Measurements from ENCODE around the gene NUDT3.
"Not testable (repeated sequence)": the region's sequence is repeated elsewhere in the genome, so short reads cannot be mapped to it uniquely, and the experiment has no call there.

The NUDT3 gene

DNA sequence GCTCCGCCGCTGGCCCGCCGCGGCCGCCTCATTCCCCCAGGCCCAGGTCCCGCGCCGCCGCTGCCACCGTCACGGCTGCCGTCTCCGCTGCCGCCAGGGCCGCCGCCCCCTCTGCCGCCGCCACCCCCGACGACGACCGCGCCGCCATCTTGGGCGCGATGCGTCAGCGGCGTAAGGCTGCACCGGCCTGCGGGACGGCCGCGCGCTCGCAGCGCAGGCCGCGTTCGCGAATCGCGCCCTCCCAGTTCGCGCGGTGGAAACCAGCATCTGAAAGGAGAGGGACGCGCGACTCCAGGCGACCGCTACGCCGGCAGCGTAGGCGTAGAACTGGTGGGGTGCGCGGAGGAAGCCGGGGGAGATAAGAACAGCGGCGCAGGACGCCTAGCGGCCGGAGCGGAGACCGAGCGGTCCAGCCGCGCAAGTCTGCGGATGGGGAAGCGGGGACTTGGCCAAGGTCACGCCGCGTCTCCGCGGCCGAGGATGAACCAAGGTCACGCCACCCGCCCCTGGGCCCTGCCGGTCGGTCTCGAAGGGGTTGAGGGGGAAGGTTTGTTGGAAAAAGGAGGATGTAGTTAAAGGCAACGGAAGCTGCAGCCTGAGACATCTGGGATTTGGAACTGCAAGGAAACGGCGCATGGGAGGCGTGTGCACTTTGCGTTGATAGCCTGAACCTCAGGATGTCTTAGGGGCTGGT is at the start of gene NUDT3:
TSS of gene NUDT3 (minus strand) at position 173 of the 694 bp plus-strand sequence. CDS start 307 bp downstream, outside the sequence.
- DNase-seq (ENCODE audit: low read depth) = peak; percentile 86

DNA sequence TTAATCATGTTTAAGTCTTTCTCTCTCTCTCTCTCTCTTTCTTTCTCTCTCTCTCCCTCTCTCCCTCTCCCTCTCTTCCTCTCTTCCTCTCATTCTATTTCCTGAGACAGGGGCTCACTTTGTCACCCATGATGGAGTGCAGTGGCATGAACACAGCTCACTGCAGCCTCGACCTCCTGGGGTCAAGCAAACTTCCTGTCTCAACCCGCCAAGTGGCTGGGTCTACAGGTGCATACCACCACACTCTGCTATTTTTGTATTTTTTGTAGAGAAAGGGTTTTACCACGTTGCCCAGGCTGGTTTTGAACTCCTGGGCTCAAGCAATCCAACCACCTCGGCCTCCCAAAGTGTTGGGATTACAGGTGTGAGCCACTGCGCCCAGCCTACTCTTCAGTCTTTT is 49.1 kb upstream of the NUDT3 start:
- no peak for DNase-seq (ENCODE audit: low read depth)

DNA sequence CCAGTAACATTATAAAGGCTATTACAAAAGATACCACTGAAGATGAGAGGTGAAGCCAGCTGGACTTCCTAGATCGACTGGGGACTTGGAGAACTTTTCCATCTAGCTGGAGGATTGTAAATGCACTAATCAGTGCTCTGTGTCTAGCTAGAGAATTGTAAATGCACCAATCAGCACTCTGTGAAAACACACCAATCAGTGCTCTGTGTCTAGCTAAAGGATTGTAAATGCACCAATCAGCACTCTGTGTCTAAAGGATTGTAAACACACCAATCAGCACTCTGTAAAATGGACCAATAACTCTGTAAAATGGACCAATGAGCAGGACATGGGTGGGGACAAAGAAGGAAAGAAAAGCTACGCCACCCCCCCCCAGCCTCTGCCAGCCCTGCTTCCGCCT is 47.0 kb upstream of the NUDT3 start:
- DNase-seq (ENCODE audit: low read depth) = no peak

DNA sequence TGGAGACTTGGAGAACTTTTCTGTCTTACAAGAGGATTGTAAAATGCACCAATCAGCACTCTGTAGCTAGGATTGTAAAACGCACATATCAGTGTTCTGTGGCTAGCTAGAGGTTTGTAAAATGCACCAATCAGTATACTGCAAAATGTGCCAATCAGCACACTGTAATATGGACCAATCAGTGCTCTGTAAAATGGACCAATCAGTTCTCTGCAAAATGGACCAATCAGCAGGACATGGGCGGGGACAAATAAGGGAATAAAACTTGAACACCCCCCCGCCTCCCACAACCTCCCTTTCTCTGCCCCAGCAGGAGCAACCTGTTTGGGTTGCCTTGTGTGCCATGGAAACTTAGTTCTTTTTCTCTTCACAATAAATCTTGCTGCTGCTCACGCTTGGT is 46.2 kb upstream of the NUDT3 start:
- DNase-seq (ENCODE audit: low read depth) = no peak

DNA sequence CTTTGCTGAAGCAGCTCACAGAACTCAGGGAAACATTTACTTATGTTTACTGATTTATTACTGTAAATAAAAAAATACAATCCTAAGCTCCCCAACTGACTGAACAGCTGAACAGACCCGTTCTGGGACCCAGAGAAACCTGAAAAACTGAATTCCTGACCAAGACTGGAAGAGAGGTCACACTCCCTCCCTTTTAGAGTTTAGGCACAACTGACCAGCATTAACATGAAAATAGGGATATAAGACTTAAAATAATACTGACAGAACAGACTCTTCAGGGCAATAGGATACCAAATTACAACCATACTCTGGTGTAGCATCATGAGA is 45.1 kb upstream of the NUDT3 start:
- no peak for DNase-seq (ENCODE audit: low read depth)

DNA sequence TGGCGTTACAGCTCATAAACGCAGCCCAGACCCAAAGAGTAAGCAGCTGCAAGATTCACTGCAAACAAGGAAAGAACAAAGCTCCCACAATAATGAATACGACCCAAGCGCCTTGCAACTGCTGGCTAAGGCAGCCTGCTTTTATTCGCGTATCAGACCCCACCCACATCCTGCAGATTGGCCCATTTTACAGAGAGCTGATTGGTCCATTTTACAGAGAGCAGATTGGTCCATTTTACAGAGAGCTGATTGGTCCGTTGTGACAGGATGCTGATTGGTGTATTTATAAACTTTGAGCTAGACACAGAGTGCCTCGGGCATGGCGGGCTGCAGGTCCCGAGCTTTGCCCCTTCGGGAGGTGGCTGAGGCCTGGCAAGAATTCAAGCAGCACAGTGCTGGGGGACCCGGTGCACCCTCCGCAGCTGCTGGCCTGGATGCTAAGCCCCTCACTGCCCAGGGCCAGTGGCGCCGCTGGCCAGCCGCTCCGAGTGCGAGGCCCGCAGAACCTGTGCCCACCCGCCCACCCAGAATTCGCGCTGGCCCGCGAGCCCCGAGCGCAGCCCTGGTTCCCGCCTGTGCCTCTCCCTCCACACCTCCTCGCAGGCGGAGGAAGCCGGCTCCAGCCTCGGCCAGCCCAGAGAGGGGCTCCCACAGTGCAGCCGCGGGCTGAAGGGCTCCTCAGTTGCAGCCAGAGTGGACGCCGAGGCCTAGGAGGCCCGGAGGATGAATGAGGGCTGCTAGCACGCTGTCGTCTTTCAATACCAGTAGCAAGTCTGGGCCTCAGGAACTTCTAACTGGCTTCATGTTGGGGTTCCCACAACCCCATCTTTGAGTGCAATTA is 44.6 kb upstream of the NUDT3 start:
- DNase-seq (ENCODE audit: low read depth) = no peak

DNA sequence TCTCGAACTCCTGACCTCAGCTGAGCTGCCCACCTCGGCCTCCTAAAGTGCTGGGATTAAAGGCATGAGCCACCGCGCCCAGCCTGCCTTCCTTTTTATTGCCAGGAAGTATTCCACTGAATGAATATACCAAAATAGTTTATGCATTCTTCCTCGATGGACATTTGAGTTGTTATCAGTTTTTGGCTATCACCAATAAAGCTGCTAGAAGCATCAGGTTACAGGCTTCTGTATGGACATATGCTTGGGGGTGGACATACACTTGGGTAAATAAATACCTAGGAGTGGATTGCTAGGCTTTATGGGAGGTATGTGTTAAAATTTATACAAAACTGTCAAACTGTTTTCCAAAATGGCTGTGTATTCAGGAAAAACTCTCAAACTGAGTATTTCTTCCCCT is 43.4 kb upstream of the NUDT3 start:
- DNase-seq (ENCODE audit: low read depth) = no peak

DNA sequence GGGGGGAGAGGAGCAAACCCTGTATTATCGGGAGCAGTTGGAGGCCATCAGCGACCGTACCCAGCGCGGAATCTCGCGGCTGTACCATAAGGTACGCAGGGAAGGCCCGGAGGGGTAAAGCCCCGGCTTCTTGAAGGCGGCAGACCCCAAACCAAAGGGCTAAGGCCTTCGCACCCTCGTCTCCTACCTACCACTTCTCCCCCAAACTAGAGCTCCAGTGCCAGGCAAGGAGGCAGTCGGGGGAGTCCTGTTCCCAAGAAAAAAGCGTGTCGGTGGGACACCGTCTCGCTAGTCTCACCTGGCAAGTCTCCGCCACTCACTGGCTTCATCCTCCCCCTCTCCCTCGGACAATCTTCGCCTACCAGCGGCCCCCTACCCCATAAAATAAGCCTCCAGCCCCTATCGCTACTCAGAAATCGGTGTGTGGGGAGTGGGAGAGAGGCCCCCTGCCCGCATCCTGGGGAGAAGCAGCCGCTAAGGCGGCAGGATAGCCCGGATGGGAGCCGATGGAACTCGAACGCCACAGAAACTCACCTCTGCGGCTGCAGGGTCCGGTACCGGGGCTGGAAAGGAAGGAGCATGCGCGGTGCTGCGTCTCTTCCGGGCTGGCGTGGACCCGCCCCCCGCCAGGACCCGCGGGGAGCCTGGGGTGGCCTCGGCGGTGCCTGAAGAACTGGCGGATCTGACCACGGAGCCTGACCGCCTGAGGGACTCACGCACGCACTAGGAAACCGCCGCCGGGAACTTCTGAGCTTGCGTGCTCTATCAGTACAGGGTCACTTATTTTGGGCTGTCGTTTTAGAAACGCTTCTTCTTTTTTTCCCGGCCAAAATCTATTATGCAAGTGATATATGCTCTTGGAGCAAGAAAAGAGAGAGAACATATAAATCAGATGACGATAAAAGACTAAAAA is 33.3 kb upstream of the NUDT3 start, which contains the start of gene RPS10:
TSS of gene RPS10 (minus strand) at position 572 of the 913 bp plus-strand sequence. CDS start 848 bp downstream, outside the sequence.
- peak; percentile 80 for DNase-seq (ENCODE audit: low read depth)

DNA sequence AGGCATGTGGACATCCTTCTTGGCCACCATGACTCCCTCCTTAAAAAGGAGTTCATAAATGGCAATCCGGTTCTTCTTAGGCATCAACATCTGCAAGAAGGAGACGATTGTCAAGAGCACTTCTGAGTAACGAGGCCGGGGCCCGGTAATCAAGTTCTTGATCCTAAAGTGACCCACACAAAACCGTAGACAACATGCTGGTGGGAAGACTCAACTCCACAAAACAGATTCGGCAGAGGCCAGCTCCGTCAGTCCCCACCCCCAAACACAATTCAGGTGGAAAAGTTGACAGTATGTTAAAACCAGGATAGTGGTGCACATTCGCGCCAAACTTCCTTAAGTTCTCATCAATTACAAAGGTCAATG is 32.6 kb upstream of the NUDT3 start:
- no peak for DNase-seq (ENCODE audit: low read depth)

DNA sequence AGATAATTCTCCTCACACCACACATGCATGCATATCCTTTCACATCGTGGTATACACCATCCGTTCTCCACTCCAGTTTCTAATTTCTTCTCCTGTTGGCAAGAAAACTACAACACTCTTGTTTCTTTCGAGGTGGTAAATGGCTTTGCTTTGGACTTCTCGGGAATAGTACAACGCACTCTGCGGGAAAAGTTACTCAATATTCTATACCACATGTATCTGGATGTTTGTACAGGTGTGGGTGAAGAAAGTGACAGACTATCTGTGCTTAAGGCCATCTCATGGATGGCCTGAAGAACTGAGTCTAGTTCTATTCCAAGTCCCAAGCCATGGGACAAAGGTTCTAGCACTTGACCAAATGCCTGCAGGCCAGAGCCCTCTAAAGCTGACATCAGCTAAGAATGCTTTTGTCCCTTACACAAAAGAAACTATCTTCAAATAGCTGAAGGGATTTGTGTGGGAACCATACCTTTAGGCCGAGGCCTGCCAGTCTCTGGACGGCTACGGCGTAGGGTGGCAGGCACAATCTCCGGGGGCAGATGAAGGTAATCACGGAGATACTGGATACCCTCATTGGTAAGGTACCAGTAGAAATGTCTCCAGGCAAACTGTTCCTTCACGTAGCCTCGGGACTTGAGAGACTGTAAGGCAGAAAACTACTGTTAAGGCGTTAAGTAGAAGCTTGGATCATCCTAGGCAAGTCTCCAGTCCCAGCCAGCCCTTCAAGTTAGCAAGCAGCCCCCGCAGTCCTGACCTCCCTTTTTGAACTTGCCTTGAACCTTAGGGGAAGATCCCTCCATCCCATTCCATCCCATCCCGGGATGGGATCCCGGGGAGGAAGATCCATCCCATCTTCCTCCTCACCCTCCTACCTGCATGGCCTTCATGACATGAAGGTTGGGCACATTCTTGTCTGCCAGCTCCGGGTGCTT is 32.0 kb upstream of the NUDT3 start:
- no peak for DNase-seq (ENCODE audit: low read depth)

DNA sequence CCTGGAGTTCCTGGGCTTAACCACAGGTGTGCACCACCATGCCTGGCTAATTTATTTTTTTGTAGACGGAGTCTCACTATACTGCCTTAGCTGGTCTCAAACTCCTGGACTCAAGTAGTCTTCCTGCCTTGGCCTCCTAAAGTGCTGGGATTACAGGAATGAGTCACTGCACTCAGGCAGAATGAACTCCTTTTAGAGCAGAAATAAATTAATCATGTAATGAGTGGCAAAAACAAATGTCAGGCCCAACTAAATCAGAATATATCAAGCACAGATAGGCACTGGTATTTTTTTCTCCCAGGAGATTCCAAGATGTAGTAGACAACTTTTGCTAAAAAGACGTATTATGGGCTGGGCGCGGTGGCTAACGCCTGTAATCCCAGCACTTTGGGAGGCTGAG is 30.8 kb upstream of the NUDT3 start:
- no peak for DNase-seq (ENCODE audit: low read depth)

DNA sequence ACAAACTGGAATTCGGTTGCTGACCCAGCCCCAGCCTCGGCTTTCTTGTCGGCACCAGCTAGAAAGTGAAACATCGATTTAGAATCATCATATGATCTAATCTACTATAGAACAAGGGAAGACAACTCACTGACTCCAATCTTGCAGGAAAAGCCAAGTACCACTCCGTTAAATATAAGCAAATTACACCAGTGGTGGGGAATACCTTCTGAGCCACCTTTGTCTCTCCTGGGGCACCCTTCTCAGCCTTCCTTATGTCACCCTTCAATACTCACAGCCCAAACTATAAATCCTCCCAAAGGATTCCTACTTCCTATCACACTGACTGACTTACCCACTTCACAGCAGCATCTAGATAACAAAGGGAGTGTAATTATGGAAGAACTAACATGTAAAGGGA is 25.9 kb upstream of the NUDT3 start:
- no peak for DNase-seq (ENCODE audit: low read depth)

DNA sequence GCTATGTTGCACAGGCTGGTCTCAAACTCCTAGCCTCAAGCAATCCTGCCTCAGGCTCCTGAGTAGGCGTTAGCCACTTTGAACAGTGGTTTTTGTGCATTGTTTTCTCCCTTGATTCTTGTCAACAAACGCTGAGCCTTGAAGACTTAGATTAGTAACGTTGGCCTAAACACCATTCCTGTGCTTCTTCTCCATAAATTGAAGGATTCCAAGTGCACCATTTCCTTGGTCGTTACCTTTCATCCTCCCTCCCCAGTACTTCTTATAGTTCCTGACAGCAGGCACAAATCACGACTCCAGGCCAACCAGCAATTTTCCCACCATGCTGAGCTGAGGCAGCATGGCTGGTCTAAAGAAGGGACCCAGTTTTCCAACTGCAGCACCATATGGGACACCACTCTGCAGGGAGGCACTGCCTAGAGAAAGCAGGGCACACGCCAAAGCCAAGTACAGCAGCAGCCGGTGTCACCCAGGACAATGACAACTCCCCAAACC is 24.5 kb upstream of the NUDT3 start:
- DNase-seq (ENCODE audit: low read depth) = no peak

DNA sequence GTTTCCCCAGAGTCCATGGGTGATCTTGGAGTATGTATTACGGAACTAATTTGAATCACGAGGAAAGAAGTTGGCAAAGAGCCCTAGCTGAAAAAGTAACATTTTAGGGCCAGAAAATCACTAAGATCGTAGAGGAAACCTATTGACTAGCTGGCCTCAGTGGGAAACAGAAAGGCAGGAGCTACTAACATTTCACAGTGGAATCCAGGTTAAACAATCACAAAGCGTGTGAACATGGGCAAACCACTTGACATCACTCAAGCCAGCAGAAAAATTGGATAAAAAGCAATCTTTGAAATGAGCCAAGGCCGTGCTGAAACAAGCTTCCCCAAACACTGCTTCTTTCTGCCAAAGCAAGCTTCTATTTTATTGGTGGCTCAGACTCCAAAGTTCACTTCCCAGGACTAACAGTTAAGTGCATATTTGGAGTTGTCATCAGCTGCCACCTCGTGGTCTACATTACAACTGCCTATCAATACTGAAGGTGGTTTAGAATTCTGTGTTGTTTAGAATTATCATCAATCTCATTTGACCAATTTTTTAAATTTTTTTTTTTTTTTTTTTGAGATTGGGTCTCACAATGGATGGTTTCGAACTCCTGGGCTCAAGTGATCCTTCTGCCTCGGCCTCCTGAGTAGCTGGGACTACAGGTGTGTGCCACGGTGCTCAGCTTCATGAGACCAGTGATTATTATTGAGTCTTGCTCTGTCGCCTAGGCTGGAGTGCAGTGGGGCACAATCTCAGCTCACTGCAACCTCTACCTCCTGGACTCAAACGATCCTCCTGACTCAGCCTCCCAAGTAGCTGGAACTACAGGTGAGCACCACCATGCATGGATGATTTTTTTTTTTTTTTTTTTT is 22.8 kb upstream of the NUDT3 start:
- DNase-seq (ENCODE audit: low read depth) = no peak

DNA sequence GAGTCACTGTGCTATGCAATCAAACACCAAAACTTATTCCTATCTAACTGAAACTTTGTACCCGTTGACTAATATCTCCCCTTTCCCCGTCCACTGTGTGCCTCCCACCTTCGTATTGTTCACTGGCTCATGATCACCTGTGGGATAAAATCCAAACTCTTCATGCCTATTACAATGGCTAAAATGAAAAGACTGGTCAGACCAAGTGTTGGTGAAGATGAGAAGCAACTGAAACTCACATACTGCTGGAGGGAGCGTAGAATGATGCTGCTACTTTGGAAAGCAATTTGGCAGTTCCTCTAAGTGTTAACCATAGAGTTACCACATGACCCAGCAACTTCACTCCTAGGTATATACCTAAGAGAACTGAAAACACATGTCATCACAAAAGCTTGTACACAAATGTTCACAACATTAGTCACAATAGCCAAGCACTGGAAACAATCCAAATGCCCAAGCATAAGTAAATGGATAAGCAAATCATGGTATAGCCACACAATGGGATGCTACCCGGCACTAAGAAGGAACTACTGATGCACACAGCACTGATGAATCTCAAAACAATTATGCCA is 20.3 kb upstream of the NUDT3 start:
- no peak for DNase-seq (ENCODE audit: low read depth)

DNA sequence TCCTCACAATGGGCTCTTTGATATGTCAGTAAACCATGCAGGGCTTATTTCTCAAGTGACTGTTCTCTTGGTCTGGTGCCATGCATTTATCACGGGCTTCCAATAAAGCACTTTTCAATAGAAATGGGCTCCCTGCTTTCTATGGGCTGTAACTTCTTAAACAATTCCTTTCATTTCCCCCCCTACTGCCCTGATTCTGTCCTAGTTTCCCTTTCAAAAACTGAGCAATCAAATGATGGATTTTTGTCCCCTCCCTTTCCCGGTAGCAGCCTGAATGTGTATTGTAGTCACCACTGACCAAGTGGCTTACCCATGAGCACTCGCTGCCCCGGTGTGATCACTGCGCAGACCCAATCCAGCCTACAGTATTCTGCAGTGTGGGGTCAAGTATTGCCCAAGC is 19.5 kb upstream of the NUDT3 start:
- no peak for DNase-seq (ENCODE audit: low read depth)

DNA sequence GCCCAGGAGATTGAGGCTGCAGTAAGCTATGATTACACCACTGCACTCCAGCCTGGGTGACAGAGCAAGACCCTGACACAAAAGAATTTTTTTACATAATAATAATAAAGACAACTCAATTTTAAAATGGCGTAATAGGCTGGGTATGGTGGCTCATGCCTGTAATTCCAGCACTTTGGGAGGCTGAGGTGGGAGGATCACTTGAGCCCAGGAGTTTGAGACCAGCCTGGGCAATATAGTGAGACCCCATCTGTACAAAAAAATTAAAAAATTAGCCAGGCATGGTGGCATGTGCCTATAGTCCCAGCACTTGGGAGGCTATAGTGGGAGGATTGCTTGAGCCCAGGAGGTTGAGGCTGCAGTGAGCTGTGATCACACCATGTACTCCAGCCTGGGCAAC is 15.4 kb upstream of the NUDT3 start:
- DNase-seq (ENCODE audit: low read depth) = not testable (repeated sequence)

DNA sequence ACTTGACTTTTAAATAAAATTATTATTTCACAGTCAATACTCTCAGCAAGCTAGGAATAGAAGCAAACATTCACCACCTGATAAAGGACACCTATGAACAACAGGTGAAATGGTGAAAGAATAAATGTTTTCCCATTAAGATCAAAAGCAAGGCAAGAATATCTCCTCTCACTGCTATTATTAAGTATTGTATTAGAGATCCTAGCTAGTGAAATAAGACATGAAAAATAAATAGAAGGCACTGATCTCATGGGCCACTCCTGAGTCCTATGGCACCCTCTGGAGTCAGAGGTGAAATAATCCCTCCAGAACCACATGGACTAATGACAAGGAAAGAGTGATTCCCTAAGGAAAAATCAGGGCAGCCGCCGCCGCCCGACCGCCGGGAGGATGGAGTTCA is 4.0 kb upstream of the NUDT3 start:
- DNase-seq (ENCODE audit: low read depth) = no peak

DNA sequence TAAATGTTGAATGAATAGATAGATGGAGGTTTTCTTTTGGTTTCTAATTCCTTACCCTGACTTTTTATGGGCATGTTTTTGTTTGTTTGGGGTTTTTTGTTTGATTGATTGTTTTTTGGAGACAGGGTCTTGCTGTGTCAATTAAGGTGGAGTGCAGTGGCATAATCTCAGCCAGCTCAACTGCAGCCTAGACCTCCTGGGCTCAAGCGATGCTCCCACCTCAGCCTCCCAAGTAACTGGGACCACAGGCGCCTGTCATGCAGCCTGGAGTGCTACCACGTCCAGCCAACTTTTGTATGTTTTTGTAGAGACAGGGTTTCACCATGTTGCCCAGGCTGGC is 1.5 kb upstream of the NUDT3 start:
- no peak for DNase-seq (ENCODE audit: low read depth)
